Measurements from ENCODE around the gene ZBTB16. TPM values are rescaled to one million over a fixed set of nuclear protein-coding genes. Genes with fewer than 3 reads are reported as not detected.

The ZBTB16 gene
- total and polyA plus RNA-seq, 2 of the 13 experiments (the other 11 are each of a cell fraction or from before 2014, with no cell fraction given): not detected

DNA sequence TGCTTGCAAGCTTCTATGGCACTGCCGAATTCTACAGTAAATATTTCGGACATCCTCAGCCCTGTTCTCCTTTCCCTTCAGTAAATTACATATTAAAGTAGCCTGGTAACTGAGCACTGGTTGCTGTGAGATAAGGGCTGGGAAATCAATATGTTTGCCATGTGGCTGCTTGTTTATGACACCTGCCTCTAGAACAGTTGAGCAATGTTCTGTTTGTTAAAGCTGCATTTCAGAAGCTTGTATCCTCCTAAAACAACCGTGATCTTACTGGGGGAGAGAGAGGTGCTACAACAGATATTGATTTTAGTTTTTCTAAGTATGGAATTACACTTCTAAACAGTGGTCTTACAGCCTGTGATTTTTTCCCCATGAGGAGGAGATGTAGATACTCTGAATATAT lies 39.4 kb downstream of the ZBTB16 start (continued):
- TF ChIP-seq, protein P1, sequence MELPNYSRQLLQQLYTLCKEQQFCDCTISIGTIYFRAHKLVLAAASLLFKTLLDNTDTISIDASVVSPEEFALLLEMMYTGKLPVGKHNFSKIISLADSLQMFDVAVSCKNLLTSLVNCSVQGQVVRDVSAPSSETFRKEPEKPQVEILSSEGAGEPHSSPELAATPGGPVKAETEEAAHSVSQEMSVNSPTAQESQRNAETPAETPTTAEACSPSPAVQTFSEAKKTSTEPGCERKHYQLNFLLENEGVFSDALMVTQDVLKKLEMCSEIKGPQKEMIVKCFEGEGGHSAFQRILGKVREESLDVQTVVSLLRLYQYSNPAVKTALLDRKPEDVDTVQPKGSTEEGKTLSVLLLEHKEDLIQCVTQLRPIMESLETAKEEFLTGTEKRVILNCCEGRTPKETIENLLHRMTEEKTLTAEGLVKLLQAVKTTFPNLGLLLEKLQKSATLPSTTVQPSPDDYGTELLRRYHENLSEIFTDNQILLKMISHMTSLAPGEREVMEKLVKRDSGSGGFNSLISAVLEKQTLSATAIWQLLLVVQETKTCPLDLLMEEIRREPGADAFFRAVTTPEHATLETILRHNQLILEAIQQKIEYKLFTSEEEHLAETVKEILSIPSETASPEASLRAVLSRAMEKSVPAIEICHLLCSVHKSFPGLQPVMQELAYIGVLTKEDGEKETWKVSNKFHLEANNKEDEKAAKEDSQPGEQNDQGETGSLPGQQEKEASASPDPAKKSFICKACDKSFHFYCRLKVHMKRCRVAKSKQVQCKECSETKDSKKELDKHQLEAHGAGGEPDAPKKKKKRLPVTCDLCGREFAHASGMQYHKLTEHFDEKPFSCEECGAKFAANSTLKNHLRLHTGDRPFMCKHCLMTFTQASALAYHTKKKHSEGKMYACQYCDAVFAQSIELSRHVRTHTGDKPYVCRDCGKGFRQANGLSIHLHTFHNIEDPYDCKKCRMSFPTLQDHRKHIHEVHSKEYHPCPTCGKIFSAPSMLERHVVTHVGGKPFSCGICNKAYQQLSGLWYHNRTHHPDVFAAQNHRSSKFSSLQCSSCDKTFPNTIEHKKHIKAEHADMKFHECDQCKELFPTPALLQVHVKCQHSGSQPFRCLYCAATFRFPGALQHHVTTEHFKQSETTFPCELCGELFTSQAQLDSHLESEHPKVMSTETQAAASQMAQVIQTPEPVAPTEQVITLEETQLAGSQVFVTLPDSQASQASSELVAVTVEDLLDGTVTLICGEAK (IDR thresholded peaks at IDR 0.05): no peak
- TF ChIP-seq, protein P1 (CRISPR knock-in tag; IDR thresholded peaks at IDR 0.05): no peak
- peak; percentile 92 for TF ChIP-seq GATAD2A (CRISPR knock-in tag; IDR thresholded peaks at IDR 0.05)
- peak; percentile 63 for TF ChIP-seq FOSL2 (CRISPR knock-in tag; IDR thresholded peaks at IDR 0.05)
- peak; percentile 87 for TF ChIP-seq TBX3 (IDR thresholded peaks at IDR 0.05; ENCODE audit: borderline replicate concordance)
- TF ChIP-seq MED8 (CRISPR knock-in tag; IDR thresholded peaks at IDR 0.05; ENCODE audit: insufficient replicate concordance): no peak
- TF ChIP-seq KAT8 (CRISPR knock-in tag; IDR thresholded peaks at IDR 0.05): peak; percentile 24; the same call in 1 of the 2 replicates
- peak; percentile 87 for TF ChIP-seq BCL6 (CRISPR knock-in tag; IDR thresholded peaks at IDR 0.05)
- TF ChIP-seq HHEX (CRISPR knock-in tag; IDR thresholded peaks at IDR 0.05): peak; percentile 93
- TF ChIP-seq SMAD3 (CRISPR knock-in tag; IDR thresholded peaks at IDR 0.05): peak; percentile 63; the same call in 1 of the 2 replicates

All from HepG2 (cell line).